GM12891 (cell line): ENCODE data around the gene OOSP4A.

Experiments
- POLR2A ChIP-seq: IDR thresholded peaks from 2 replicates; pipeline ENCODE4 v1.6.1; 2011; ENCODE audit warnings: low read depth, low read length, control low read depth
- POLR2AphosphoS5 ChIP-seq: IDR thresholded peaks from 2 replicates; pipeline ENCODE4 v1.6.1; 2011; ENCODE audit warnings: low read depth, low read length, control low read depth
- TAF1 ChIP-seq: IDR thresholded peaks from 2 replicates; pipeline ENCODE4 v1.6.1; 2011; ENCODE audit warnings: low read depth, low read length, control low read depth

DNA sequence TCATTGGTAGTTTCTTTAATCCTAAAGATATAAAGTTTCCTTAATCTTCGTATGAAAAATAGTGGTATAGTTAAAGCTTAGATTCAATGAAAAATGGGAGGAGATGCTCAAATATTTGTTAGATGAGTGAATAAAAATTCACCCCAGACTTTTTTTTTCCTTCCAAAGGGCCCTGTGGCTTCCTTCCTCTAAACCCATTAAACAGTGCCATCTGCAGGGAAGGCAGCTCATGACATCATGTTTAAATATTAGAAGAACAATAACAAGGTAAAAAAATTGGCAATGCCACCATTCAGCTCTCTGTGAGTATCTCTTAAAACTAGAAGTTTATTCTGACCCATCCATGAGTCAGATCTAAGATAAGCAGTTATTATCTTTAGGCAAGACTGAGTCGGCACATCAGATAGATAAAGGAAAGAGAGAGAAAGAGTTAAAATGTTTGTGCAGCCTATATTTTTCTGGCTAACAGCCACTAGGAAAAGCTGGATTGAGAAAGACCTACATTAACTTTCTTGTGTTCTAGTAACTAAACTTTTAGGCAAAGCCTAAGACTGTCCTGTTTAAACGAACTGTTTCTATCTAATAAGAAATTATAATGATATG, 44.7 kb upstream of the OOSP4A start:
- TF ChIP-seq POLR2A (no peak), POLR2AphosphoS5 (no peak), TAF1 (no peak)
